Heart left ventricle (tissue), 13 donors: ENCODE measurements around the gene ZBTB42.

Experiments
- CTCF ChIP-seq, 12 donors: fragments of 200-600 bp; sonication (generic) in 4 of 12; IDR thresholded peaks; one replicate each; pipeline versions ENCODE4 v1.5.0 to v1.8.0; 2018 to 2022; ENCODE audit warnings: antibody characterized with exemption in 12 of 12, mild to moderate bottlenecking in 5 of 12
- POLR2A ChIP-seq, 2 donors: fragments of 450-650 bp; IDR thresholded peaks; one replicate each; pipeline ENCODE4 v1.6.1; 2017; ENCODE audit warnings: antibody characterized with exemption in 2 of 2, mild to moderate bottlenecking in 2 of 2, moderate library complexity in 2 of 2
- donor health status: ischemic (EF 13 %, LVEDD 7.1; RV severe dilation, severe dysfunction).
- donor health status: DM: no; HTN: yes; CAD: no.
- donor health status: DM: no; HTN: no; CAD: no.
- donor health status: ischemic (EF 25% LVEDD 6.9; RV normal size, moderate dysfunction).
- donor health status: ischemic (EF 25% LVEDD 5.7; RV mildly dilated, moderate dysfunction).
- donor health status: ischemic (EF 35%, LVEDD 5.7; RV mildly dilated, moderate dysfunction).
- donor health status: nonischemic (EF 11% LVEDD 7.7; RV severe dilation, severe dysfunction).
- donor health status: DM: yes; HTN: yes; CAD: no.
- donor health status: PGD.
- donor health status: ischemic (EF 29% LVEDD 5.4; RV normal size, mild dysfunction).
- donor health status: nonischemic (EF 23%, LVEDD 6.1; RV moderate dilation, normal function).

DNA sequence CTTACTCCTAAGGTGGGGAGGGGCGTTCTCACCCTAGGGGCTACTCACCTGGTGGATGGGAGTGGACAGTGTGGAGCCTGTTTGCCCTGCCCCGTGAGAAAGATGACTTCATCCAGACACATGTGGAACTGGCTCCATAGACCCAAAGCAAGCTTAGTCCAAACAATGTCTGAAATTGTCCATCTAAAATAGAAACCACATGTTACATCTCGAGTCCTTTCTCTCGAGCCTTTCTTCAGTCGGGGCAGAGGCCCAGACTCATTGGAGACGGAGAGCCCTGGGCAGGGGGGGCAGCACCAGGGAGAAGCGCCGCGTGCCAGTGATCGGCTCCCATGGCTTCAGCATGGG, 43.7 kb upstream of the ZBTB42 start:
- TF ChIP-seq CTCF (IDR thresholded peaks at IDR 0.05) (no peak), POLR2A (IDR thresholded peaks at IDR 0.05) (no peak)
